Stomach (tissue), 4 donors: ENCODE measurements around the gene SND1.

Source experiments
- POLR2A ChIP-seq, 4 donors: fragments of 450-650 bp; IDR thresholded peaks; one replicate each; pipeline ENCODE4 v1.6.1; 2016; ENCODE audit warnings: antibody characterized with exemption in 4 of 4, control low read depth in 2 of 4, mild to moderate bottlenecking in 1 of 4, moderate library complexity in 1 of 4
- POLR2AphosphoS5 ChIP-seq, 3 donors: sonication (generic); formaldehyde crosslinking; IDR thresholded peaks; one replicate each; pipeline ENCODE4 v1.6.1; 2016; ENCODE audit warnings: antibody characterized with exemption in 3 of 3
- TF ChIP-seq, protein P1 (sequence below), 7 experiments: fragments of 450-650 bp in 4 of 7; fragments of 200-600 bp in 3 of 7; sonication (generic) in 3 of 7; IDR thresholded peaks; one replicate each; pipeline ENCODE4 v1.5.1; 2016 to 2019; ENCODE audit warnings: antibody characterized with exemption in 7 of 7, control low read depth in 2 of 7, mild to moderate bottlenecking in 1 of 7

DNA sequence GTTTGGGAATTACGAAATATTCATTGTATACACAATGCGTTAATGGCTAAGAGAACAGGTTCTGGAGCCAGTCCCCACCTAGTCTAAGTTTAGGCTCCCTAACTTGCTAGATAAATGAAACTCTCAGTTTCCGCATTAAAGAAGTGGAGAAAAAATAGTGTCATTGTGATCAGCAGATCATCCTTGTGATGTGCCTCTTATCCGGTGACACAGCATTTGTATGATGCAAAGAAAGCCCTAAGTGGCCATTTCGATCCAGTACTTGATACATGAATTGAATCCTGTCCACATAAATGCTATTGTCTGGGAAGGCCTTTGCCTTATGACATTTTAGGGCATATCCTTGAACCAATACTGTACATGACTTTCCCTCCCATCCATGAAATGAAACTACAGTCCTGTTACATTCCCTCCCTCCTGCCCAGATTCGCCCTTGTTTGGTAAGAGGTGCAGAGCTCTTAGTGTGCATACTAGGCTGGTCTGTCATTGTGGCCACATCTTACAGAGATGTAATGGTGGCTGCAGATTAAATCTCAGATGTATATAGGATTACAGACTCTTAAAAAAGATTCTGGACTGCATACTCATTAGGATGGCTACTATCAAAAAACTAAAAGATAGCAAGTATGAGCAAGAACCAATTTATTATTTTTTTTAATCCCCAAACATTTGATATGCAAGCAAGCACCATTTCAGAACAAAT lies 298.4 kb downstream of the SND1 start:
- TF ChIP-seq, protein P1, sequence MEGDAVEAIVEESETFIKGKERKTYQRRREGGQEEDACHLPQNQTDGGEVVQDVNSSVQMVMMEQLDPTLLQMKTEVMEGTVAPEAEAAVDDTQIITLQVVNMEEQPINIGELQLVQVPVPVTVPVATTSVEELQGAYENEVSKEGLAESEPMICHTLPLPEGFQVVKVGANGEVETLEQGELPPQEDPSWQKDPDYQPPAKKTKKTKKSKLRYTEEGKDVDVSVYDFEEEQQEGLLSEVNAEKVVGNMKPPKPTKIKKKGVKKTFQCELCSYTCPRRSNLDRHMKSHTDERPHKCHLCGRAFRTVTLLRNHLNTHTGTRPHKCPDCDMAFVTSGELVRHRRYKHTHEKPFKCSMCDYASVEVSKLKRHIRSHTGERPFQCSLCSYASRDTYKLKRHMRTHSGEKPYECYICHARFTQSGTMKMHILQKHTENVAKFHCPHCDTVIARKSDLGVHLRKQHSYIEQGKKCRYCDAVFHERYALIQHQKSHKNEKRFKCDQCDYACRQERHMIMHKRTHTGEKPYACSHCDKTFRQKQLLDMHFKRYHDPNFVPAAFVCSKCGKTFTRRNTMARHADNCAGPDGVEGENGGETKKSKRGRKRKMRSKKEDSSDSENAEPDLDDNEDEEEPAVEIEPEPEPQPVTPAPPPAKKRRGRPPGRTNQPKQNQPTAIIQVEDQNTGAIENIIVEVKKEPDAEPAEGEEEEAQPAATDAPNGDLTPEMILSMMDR (IDR thresholded peaks at IDR 0.05): no peak
- no peak for TF ChIP-seq POLR2A (IDR thresholded peaks at IDR 0.05)
- no peak for TF ChIP-seq POLR2AphosphoS5 (IDR thresholded peaks at IDR 0.05)
